Ramos (cell line): ENCODE data around the gene UHRF1.

Experiments
- in situ Hi-C: fragments of 300-500 bp; cut with MboI; formaldehyde crosslinking; loops from one replicate; pipeline ENCODE4 v1.14.3; 2022; ENCODE audit warnings: low sequenced_read_pairs; ENCODE audit not compliant: unreplicated experiment

UHRF1 gene

DNA sequence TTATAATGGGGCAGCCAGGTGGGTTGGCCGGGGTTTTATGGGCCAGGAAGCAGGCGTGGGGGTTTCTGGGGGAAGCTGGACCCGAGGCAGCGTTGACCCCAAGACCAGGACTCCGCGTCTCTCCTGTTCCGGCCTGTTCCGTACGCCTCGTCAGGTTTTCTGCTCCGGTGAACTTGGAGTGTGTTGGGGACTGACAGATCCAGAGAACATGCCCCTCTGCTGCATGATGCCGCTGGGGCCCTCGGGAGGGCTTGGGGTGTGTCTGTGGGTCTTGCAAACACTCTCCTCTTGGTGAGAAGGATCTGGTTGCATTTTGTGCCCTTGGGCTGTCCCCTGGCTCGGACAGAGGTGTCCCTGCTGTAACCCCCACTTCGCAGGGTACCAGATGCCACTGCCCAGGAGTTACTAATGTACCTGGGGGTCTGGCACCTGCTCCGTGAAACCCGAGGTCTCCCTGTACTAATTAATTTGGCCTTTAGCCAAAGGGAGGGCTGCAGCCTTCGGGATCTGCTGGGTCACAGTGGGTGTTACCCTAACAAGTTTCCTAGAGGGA, 75.2 kb downstream of the UHRF1 start:
- in situ Hi-C loops: no loop called here

DNA sequence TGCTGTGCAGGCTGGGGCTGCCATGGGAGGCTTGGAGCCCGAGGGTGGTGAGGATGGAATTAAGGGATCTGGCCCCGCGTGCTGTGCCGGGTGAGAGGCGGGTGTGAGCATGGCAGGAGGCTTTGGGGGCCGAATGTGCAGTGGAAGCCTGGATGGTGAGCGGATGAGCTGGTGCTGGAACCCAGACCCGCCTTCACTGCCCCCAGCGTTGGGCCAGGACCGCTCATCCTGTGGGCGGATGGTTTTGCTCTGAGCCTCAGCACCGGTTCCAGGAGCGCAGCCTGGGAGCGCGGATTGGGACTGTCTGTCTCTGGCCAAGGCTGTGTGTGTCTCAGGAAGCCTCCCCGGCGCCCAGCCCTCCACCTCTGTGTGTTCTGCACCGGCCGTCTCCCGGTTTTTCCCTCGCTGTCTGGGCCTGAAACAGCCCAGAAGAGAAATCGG, 76.3 kb downstream of the UHRF1 start:
- in situ Hi-C loops: no loop called here

GRCh38 chr19:4986056-4986455, 76.8 kb downstream of the UHRF1 start:
- in situ Hi-C loops: no loop called here

DNA sequence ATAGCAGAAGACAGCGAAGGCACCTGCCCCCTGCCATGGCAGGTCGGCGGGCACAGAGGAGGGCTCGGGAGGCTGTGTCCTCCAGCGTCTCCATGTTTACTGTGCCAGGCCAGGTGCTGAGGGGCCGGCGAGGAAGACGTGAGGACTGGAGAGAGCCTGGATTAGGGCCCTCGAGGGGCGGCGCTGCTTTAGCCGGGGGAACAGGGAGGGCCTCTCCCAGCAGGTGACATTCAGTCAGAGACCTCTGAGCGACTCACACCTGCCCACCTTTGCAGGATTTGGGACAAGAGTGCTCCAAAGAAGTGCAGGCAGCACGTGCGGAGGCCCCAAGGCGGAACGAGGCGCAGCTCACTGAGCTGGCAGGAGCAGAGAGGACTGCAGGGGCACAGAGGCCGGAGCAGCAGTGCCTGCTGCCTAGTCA, 77.2 kb downstream of the UHRF1 start:
- in situ Hi-C loops: no loop called here

GRCh38 chr19:4987256-4987655, 78.0 kb downstream of the UHRF1 start:
- in situ Hi-C loops: no loop called here

GRCh38 chr19:4987692-4988370, 78.5 kb downstream of the UHRF1 start:
- in situ Hi-C loops: no loop called here

GRCh38 chr19:4988770-4989251, 79.5 kb downstream of the UHRF1 start:
- in situ Hi-C loops: no loop called here

GRCh38 chr19:4990306-4990705, 81.0 kb downstream of the UHRF1 start:
- in situ Hi-C loops: no loop called here

- in situ Hi-C loops: no loop called here
These were observed 82.2 kb downstream of the UHRF1 start for GRCh38 chr19:4991538-4991937.

DNA sequence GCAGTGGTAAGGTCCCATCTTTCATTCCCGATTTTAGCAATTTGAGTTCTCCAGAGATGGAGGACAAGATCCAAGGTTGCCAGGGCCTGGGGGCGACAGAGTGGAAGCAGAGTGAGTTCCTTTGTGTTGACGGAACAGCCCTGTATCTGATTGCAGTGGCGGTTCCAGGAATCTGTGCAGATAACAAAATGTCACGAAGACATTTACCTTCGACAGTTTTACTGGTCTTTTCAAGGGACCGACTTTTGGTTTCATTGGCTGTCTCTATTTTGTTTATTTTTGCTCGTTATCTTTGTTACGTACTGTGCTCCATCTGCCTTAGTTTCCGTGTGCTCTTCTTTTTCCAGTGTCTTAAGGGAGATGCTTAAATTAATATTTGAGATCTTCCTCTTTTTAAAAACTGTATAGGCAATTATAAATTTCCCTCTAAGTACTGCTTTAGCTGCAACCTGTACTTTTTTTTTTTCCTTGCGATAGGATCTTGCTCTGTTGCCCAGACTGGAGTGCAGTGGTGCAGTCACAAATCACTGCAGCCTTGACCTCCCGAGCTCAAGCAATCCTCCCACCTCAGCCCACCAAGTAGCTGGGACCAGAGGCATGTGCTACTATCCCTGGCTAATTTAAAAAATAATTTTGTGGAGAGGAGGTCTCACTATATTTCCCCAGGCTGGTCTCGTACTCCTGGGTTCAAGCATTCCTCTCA, 82.8 kb downstream of the UHRF1 start:
- in situ Hi-C loops: no loop called here

DNA sequence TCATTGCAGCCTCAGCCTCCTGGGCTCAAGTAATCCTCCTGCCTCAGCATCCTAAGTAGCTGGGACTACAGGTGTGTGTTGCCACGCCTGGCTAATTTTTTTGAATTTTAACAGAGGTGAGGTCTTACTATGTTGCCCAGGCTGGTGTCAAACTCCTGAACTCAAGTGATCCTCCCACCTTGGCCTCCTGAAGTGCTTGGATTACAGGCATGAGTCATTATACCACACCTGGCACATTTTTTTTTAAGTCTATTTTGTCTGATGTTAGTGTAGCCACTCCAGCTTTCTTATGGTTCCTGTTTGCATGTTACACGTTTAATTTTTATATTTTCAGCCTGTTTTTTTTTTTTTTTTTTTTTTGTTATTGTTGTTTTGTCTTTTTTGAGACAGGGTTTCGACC, 84.4 kb downstream of the UHRF1 start:
- in situ Hi-C loops: no loop called here

- in situ Hi-C loops: no loop called here
These were observed 87.4 kb downstream of the UHRF1 start for GRCh38 chr19:4996701-4997100.

GRCh38 chr19:4997297-4997696, 88.0 kb downstream of the UHRF1 start:
- in situ Hi-C loops: no loop called here

- in situ Hi-C loops: no loop called here
These were observed 90.9 kb downstream of the UHRF1 start for GRCh38 chr19:5000120-5000611.

DNA sequence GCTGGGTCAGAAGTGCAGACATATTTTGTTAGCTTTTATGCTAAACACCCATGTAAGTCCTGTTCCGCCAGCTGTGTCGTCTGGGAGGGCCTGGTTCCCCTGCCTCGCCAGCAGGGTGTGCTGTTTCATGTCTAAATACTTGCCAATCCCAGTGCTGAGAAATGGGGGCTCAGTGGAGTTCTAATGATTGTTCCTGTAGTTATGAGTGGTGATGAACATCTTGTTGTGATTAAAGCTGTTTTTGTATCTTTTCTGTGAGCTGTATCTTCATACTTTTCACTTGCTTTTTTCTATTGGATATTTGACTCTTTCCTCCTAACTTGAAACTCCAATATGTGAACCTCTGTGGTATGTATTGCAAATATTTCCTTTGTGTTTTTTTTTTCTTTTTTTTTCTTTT, 92.3 kb downstream of the UHRF1 start:
- in situ Hi-C loops: no loop called here

DNA sequence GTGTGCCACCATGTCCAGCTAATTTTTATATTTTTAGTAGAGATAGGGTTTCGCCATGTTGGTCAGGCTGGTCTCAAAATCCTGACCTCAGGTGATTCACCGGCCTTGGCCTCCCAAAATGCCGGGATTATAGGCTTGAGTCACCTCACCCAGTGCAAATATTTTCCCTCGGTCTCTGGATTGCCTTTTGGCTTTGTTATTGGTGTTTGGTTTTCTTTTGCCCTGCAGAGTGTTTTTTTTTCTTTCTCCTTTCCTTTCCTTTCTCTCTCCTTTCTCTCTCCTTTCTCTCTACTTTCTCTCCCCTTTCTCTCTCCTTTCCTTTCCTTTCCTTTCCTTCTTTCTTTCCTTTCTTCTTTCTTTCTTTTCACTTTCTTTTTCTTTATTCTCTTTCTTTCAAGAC, 92.8 kb downstream of the UHRF1 start:
- in situ Hi-C loops: no loop called here

DNA sequence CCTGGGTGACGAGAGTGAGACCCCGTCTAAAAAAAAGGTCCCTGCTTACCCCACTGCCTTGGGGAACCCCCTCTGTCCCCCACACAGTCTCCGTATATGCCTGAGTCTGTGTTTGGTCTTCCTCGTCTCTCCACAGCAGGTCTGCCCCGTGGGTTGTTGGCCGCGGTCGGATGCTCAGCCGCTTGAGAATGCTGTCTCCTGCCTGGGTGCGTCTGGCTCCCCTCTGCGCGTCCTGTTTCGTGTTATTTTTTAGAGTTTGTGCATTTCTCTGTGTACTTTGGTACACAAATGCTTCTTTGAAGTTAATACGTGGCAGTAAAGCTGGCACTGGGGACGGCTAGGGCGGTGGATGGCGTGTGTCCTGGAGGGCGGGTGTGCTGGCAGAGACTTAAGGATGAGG, 94.5 kb downstream of the UHRF1 start:
- in situ Hi-C loops: no loop called here

- in situ Hi-C loops: no loop called here
These were observed 95.8 kb downstream of the UHRF1 start for GRCh38 chr19:5005096-5005495.

- in situ Hi-C loops: no loop called here
These were observed 96.9 kb downstream of the UHRF1 start for GRCh38 chr19:5006201-5006600.

DNA sequence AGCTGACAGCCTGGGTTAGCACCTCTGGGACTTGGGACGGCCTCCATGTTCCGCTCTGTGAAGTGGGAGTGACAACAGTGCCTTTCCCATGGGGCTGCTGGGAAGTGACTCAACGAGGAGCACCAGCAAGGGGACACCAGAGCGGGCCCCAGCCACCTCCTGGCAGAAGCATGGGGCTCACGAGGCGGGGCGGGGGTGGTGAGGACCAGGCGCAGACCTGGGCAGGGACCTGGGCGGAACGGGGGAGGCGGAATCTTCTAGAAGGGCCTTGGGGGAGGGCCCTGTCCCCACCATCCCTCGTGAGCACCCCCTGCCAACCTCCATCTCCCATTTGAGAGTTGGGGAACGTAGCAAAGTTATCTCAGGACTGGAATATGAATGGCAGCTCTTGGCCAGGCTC, 97.5 kb downstream of the UHRF1 start:
- in situ Hi-C loops: no loop called here
